ENCODE results near the gene ELF4.

GRCh38 chrX:130114141-130114588 lies 3.9 kb upstream of the ELF4 start:
- TF ChIP-seq RFX5 (IDR thresholded peaks at IDR 0.05; ENCODE audit: low read depth, low read length): no peak
- TF ChIP-seq ELF4 (CRISPR knock-in tag; IDR thresholded peaks at IDR 0.05; ENCODE audit: borderline replicate concordance): no peak
- TF ChIP-seq ZNF260 (CRISPR knock-in tag; IDR thresholded peaks at IDR 0.05; ENCODE audit: borderline replicate concordance, low read depth): no peak
- no peak for TF ChIP-seq ZNF572 (CRISPR knock-in tag; IDR thresholded peaks at IDR 0.05)
- no peak for TF ChIP-seq ZFP1 (CRISPR knock-in tag; IDR thresholded peaks at IDR 0.05)
- no peak for TF ChIP-seq CTCF (CRISPR knock-in tag; IDR thresholded peaks at IDR 0.05)
- no peak for TF ChIP-seq SMARCC2 (IDR thresholded peaks at IDR 0.05)
- TF ChIP-seq TFE3 (CRISPR knock-in tag; IDR thresholded peaks at IDR 0.05): no peak
- TF ChIP-seq NFIB (CRISPR knock-in tag; IDR thresholded peaks at IDR 0.05; ENCODE audit: borderline replicate concordance): no peak
- TF ChIP-seq SP1 (IDR thresholded peaks at IDR 0.05): no peak
- no peak for TF ChIP-seq SP1 (CRISPR knock-in tag; IDR thresholded peaks at IDR 0.05)

Measured in HepG2 (cell line).